ENCODE data around the gene R3HDM1.

DNA sequence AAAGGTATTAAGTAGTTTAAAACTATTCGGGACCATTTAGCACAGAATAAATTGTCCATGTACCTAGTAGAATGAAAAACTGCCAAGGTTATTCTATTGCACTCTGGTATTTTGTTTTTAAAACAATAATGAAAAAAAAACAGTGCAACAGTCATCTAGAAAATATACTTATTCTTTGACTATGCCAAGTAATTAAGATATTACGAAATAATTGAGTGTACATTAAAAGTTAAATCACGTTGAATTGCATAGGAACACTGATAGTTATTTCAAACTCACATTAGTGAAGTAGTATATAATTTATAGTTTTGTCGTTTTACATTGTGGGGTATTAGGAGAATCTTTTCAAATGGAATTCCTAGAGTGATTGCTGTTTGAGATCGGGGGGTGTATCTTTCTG is 20.1 kb downstream of the R3HDM1 start:
- TF ChIP-seq, protein P1, sequence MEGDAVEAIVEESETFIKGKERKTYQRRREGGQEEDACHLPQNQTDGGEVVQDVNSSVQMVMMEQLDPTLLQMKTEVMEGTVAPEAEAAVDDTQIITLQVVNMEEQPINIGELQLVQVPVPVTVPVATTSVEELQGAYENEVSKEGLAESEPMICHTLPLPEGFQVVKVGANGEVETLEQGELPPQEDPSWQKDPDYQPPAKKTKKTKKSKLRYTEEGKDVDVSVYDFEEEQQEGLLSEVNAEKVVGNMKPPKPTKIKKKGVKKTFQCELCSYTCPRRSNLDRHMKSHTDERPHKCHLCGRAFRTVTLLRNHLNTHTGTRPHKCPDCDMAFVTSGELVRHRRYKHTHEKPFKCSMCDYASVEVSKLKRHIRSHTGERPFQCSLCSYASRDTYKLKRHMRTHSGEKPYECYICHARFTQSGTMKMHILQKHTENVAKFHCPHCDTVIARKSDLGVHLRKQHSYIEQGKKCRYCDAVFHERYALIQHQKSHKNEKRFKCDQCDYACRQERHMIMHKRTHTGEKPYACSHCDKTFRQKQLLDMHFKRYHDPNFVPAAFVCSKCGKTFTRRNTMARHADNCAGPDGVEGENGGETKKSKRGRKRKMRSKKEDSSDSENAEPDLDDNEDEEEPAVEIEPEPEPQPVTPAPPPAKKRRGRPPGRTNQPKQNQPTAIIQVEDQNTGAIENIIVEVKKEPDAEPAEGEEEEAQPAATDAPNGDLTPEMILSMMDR (IDR thresholded peaks at IDR 0.05) = no peak
- TF ChIP-seq POLR2A (IDR thresholded peaks at IDR 0.05) = no peak

All from right lobe of liver (tissue), 4 donors.